Stimulated activated CD8-positive, alpha-beta memory T cell treated with anti-CD3 and anti-CD28 coated beads, Interleukin-12 subunit alpha, Interleukin-12 subunit beta, amount 100 ng/mL, for 24 hours (primary cell): ENCODE results near the gene TRRAP.
A peak's percentile ranks its signal among the peaks of the same experiment; 100 is the strongest.
"Not testable (repeated sequence)": the region's sequence is repeated elsewhere in the genome, so short reads cannot be mapped to it uniquely, and the experiment has no call there.

Experiments used
- DNase-seq: peaks from one replicate; pipeline ENCODE4 v3.0.0-alpha.2; 2020; ENCODE audit errors: extremely low read depth

The TRRAP gene

DNA sequence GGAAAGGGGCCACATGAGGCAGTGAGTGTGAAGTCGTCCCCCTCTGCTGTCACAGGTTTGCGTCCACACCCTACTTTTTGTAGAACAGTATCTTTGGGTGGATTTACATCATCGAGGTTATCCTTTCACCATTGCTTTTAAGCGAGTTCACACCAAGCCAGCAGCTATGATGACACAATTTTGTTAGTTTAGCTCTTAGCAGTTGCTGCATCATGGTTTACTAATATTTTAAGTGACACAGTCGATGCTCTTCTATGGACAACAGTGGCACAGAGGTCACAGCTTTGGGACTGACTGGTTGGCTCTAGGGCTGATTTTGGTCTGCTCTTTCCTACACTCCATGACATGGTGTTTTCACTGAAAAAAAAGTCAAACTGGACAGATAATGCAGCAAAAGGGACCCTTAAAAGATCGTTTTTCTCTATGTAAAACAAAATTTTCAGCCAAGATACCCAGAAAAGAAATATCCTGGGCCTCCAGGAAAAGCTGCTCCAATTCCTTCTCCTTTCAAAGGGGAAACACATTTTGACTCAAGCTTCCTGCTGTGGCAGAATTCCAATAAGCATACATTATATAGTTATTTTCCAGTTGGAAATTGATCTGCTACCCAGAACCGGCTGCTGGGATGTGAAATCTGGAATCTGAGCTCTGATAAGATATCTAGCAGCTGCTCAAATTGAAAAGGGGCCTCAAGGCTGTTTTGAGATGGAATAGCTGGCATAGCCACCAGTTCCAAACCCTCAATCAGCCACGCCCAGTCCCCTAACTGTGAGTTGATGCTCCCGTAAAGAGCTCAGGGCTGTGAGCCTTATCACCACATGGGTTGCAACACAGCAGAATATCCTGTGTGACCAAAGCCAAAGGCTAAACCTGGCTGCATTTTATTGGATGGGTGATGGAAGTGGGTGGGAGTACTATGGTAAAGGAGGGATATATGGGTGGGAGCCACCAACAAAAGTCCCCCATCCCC, 151.4 kb downstream of the TRRAP start:
- no peak for DNase-seq

DNA sequence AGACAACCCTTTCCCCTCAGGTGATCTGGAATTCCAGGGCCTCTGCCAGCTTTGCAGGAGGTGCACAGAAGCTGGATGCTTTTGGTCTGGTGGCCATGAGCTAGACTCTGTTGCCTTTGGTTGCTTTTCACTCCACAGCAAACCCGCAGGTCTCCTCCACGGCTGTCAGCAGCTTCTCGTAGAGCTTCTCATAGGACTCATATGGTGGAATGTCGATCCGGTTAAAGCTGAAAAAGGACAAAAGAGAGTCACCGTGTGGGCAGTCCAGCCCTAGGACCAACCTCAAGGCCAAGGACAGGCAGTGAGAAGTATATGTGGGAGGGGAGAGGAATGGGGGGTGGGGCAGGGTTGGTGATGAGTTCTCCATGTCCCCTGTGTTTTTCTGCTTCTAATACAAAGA, 152.1 kb downstream of the TRRAP start:
- no peak for DNase-seq

DNA sequence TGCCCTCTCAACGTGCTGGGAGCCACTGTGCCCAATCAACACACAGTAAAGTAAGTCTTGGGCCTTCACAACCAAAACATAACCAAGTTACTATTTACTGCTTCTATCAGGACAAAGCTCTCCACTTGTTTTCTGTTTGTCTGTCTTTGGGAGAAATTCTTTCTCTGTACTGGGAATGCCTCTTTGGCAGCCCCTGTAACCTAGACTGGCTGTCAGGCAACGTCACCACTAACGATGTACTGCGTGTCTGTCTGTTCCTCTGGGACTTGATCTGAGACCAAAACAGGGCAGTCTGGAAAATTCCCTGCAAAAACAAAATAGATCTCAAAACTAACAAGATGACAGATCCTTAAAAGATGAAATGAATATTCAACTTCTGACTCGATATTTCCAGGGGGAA, 152.6 kb downstream of the TRRAP start:
- no peak for DNase-seq

DNA sequence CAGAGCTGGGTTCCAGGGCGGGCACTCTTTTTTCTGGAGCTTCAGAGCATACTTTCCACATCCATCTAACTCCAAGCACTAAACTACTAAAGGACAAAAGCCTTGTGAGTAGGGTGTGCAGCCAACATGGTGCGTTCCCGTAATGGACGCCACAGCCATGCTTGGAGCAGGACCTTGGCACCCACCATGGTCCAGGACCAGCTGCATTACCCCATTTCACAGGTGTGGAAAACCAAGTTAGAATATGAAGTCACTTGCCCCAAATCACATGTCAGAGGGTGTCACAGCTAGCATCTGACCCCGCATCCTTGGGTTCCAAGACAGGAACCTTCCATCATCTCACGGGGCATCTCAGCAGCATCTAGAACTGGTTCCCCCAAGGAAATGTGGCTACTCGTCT, 153.2 kb downstream of the TRRAP start:
- no peak for DNase-seq

DNA sequence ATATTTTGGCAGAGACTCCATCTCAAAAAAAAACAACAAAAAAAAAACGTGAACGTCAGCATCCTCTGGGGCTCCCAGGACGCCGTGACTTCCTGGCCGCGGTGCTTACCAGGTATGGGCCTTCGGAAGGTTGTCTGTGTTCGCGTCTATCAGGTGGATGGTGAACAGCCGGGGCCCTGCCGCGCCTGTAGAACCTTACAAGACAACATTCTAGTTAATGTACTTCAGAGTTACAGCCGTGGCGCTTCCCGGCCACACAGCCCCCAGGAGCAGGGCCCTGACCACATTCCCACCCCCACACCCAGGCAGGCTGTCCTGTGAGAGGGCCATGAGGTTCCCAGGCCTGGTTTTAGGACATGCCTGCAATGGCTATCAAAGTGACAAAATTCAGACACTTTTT, 154.6 kb downstream of the TRRAP start:
- no peak for DNase-seq

DNA sequence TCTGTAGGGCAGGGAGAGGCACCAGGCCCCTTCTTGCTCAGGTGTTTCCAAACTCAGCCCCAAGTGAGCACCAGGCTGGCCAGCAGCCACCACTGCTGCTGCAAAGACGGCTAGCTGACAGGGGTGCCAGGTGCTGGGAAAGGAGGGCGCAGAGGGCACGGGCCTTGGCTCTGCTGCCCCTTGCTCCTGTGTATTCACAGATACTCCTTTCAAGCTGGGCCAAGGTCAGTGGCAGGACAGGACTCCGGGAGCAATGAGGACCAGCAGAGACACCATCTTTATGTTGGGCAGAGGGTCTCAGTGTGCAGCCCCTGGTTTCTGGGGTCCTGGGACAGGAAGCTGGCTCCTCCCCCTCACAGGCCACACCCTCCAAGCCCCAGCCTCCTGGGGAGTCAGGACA, 155.4 kb downstream of the TRRAP start:
- no peak for DNase-seq

DNA sequence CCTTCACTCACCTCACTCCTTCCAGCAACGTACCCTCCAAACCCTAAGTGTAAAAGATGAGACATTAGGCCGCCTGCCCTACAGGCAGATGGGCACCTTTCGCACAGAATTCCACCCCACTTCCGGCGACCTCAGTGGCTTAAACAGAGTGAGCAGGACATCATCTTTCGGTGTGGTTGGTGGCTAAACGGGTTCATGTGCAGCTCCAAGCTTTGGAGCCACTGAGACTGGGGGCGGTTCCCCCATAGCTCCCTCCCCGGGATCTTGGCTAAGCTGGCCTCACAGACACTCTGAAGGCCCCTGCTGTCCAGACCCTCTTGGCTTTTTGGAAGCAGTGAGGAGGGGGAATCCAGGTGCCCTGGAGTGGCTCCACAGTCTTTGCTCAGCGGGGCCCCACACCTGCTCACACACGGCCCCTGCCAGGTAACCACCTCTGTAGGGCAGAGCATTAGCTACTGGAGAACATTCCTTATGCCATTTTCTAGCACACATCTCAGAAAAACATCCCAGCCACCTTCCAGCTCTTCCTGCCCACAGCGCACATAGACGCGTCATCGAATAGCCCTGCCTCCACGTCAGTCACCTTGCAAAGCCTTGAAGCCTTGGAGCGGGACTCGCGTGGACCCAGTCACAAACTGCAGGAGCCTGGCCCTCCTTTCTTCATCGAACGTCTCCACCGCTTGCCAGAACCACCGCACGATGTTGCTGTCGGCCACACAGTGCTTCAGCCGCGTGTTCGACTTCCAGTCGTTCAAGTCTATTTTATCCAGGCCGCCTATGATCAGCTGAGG, 156.8 kb downstream of the TRRAP start:
- DNase-seq = no peak

DNA sequence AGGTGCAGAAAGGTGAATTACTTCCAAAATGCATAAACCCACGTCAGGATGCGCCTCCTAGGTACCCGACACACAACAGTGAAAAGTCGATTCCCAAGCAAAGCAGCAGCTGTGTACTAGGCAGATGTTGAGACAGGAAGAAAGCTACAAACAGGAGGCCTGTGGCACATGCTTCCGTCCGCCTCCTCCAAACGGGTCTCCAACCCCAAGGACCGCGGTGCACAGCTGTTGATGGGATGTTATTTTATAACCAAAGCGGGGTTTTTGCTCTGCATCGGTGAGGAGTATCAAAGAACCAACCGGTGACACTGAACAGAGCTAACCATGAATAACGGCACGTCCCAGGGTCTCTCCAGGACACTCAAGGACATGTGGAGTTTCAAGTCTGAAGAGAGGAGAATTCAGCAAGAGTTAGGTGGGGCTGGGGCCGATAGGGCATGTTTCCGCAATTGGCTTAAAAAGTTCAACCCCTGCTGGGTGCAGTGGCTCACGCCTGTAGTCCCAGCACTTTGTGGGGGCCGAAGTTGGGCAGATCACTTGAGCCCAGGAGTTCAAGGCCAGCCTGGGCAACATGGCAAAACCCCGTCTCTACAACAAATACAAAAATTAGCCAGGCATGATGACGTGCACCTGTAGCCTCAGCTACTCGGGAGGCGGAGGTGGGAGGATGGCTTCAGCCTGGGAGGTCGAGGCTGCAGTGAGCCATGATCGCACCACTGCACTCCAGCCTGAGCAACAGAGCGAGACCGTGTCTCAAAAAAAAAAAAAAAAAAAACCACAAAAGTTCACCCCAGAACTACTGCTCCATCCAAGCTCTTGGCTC, 157.6 kb downstream of the TRRAP start:
- DNase-seq = no peak

DNA sequence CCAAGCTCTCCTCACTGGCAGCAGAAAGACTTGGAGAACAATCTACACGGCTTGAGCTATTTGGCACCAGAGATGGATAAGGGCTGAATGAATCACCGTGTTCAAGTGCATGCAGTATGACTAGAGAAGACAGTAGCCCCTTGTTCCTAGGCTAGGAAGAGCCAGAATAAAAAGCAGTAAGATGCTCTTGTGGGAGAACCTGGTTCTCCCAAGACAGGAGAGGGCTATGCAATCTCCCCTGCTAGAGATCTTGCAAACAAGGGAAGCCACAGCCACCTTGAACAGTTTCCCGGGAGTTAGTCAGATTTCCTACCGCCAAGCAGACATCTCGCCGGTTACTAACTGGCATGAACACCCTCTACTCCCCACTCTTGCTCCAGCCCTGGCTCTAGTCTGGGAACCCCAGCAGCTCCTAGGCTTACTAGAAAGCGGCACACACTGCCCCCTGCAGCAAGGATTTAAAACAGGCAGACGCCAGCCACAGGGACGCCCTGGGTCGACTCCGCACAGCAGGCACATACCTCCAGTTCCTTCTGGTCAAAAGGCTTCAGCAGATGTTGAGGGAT, 158.3 kb downstream of the TRRAP start:
- no peak for DNase-seq

DNA sequence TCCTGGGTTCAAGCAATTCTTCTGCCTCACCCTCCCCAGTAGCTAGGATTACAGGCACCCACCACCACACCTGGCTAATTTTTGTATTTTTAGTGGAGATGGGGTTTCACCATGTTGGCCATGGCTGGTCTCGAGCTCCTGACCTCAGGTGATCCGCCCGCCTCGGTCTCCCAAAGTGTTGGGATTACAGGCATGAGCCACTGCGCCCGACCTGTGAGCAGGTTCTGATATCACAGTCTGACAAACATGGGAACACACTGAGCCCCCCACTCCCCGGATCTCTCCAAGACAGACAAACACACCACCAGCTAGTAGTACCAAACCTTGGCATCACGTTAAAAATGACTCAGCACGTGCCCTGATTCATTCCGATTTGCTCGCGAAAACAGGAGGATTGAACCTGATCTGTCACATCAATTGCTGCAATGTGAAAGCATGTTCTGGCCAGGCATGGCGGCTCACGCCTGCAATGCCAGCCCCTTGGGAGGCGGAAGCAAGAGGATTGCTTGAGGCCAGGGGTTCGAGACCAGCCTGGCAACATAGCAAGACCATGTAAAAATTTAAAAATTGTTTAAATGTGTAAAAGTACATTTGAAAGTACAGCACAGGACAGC, 159.1 kb downstream of the TRRAP start:
- no peak for DNase-seq

DNA sequence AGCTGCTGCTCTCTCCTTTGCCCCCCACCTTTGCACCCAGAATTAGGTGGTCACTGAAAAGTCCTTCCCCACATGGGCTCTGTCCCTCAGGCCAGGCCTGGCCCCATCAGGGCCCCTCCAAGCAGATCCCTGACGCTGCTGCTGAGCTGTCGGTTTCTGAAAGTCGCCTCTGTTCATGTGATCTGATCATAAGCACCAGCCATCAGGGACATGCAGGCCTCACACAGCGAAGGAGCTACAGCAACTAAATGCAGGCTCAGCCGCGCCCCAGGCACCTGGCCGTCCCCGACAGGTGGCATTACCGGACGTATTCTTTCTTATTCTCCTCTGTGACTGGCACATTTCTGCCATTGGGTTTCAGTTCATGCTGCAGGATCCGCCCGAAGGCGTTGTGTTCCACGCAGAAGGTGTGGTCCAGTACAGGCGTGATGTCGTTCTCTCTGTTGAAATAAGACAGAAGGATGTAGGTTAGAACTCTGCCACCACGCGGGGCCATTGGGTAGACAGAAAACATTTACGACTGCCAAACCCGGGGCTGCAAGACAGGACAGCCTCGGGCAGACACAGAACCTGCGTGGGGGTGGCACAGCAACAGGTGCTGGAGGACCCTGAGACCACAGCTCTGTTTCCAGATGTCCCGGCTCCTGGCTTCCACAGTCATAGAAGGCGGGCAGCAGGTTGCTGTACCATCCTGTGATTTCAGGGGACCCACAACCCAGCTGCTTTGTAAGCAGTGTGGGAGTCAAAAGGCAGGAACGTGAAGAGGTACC, 159.9 kb downstream of the TRRAP start:
- no peak for DNase-seq

DNA sequence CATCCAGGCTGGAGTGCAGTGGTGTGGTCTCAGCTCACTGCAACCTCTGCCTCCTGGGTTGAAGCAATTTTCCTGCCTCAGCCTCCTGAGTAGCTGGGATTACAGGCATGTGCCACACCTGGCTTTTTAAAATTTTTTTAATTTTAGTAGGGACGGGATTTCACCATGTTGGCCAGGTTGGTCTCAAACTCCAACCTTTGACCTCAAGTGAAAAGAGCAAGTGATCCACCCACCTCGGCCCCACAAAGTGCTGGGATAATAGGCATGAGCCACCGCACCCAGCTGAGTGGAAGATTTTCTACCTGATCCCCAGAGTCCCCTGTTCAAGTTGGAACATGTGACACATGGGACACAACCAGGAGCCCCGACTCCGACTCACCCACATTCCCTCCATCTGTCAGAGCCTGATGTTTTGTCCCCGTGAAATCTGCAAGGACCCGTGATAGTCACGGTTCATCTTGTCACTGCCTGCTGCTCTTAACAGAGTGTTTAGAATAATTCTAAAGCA, 161.1 kb downstream of the TRRAP start:
- DNase-seq = no peak

DNA sequence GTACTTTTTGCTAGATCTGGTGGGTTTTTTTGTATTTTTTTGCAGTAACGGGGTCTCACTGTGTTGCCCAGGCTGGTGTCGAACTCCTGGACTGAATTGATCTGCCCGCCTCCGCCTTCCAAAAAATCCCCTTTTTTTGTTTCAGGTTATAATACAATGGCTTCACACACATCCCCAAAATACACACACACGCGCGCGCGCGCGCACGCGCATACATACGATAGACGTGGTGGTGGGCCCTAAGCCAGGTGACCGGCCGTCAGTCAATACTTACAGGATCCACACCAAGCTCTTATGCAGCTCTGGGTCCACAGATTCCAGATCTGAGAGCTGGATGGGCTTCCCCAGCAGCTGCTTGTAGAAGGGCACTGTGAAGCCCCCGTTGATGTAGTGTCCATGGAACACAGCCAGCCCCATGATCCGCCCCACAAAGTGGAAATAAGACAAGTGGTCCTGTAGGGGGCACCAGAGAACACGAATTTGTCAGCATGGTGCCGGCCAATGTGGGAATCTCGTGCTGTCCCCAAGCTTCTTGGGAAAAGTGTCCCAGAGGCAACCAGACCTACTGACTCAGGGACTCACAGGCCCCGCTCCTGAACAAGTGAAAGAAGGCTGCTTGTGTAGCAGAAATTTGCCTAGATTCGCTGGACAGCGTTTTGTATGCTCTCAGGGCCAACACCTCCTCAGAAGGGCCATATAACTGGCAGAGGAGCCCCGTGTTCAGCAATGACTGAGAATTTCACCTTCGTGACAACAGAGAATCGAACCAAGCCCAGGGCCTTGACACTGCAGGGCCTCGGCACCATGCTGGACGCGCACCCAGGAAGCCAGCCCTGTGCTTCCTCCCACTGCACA, 162.0 kb downstream of the TRRAP start:
- peak; percentile 28 for DNase-seq

DNA sequence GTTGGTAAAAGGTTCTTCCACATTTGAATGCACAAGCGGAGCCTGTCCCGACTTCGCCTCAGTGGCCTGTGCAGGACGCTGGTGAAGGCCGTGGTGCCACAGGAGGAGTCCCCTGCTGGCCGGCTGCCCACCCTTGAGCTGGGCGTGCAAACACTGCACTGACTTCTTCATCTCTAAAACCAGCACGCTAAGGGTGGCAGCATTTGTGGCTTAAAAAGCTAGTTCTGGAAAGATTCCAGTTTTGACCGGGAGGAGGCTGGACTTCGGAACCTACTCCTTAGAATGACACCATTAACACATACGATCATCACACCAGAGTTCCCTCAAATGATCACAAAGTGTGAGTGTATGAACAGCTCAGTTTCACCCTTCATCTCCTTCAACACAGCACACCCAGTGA, 163.2 kb downstream of the TRRAP start:
- no peak for DNase-seq

DNA sequence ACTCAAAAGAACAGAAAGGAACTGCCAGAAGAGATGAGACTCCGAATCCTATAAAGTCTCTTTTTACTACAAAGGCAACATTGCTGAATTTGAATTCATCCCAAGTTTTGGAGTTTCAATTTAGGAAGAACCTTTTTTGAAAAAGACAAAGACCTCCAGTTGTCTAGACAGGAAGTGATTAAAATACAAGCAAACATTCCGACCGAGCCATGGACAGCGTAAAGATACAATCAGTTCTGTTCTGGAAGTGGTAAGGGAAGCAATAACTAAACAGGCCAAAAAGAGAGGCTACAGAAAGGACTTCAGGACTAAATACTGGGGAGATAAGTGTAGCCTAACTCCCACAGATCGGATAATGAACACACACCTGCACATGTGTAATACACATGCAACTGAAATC, 164.6 kb downstream of the TRRAP start:
- DNase-seq = no peak

DNA sequence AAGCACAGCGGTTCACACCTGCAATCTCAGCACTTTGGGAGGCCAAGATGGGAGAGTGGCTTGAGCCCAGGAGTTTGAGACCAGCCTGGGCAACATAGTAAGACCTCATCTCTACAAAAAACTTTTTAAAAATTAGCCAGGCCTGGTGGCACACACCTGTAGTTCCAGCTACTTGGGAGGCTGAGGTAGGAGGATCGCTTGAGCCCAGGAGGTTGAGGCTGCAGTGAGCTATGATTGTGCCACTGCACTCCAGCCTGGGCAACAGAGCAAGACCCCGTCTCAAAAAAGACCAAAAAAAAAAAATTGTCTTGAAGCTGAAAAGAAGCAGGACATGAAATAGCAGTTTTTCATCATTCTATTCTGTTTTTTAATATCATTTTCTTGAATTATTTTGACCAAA, 166.5 kb downstream of the TRRAP start:
- DNase-seq = not testable (repeated sequence)

DNA sequence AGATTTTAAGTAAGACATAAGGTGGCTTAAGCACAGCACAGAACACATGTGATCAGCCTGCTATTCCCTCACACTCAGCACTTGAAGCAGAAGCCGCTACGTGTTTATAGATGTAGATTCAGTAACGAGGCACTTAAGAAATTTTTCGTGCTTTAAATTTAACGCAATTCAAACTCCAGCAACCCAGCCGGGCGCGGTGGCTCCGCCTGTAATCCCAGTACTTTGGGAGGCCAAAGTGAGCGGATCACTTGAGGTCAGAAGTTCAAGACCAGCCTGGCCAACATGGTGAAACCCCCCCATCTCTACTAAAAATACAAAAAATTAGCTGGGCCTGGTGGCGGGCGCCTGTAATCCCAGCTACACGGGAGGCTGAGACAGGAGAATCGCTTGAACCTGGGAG, 167.9 kb downstream of the TRRAP start:
- DNase-seq = not testable (repeated sequence)

DNA sequence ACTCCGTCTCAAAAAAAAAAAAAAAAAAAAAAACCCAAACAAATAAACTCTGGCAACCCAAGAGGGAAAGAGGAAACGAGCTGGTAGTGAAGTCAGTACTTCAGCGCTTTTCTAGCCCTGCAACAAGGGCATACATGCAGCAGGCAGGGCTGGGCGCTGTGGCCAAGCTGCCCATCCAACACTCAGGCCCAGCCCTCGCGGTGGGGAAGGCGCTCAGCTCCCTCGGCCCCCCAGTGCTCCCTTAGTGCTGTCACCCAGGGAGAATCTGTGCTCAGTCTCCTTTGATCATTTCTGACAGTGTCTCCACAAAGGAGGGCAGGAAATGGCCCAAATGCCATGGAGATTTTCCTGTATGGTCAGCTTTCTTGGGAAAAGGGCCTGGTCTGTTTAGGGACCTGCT, 168.4 kb downstream of the TRRAP start:
- DNase-seq = no peak

DNA sequence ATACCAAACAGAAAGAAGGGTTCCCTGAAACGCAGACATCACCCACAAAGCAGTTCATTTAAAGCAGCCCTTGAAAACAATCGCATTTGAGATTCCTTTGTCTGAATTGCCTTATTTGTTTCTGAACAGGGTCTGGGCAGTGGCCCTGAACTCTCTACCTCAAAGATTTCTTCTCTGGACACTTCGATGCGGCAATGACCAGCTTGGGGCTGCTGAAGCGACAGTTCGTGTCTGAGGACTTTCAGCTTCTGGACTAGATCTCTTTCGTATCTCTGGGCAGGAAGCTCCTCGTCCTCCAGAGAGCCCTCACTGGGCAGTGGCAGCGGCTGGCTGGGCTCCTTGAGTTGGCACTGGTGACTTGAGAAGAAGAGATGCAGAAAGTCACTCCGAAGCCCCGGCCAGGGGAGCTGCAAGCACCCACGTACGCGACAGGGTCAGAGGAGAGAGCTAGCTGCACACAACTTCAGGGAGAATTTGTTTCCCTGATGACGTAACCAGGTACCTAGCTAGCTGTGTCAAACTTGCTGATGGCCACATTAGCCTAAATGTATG, 169.3 kb downstream of the TRRAP start:
- no peak for DNase-seq
